Medulla oblongata (tissue), 1 donor: ENCODE data around the gene MYO1E.

Experiments used
- DNase-seq: peaks from one replicate; pipeline ENCODE4 v3.0.0-alpha.2; 2015; ENCODE audit errors: extremely low spot score

The MYO1E gene

DNA sequence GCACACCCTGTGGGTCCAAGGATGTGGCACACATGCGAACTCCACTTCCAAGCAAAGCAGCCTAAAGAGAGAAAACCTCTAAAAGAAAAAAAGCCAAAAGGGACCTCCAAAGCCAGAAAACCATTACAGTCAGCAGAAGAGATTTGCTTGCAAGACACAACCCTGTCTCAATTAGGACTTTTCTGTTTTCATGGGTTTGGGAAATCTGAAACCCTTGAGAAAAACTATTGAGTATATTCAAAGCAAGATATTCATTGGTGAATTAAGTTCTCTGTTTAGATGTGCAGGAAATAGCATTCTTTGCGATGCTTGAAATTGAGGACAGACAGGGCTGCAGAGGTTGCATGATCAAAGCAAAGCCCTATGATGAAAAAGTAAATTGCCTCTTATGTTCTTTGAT, 176.3 kb downstream of the MYO1E start:
- DNase-seq = no peak

DNA sequence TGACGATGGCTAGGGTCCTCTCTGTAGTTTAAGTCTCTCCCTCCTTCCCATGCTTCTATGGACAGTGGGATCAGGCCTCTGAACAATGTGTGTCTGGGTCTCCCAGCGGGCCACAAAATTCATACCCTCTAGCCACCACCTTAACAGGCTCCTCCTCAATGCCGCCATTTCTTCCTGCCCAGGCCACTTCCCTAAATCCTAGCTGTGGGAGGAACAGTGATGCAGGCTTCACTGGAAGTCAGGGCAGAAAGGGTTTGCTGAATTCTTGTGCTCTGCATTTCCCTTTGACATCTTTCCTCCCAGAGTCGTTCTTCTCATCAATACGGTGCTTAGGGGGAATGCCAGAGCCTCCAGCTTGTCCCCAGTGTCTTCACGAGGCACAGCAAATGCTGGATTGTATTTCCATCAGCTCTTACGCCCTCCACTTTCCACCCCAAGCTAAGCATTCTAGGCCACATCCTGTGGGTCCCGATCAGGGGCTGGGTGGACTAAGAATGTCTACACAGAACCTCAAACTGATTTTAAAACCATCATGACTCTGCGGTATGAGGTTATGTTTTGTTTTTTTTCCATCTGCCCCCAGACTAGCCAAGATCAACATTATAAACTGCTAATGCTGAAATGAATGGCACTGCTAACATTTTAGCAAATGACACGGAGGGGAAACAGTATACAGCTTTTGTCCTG, 177.9 kb downstream of the MYO1E start:
- DNase-seq = no peak

DNA sequence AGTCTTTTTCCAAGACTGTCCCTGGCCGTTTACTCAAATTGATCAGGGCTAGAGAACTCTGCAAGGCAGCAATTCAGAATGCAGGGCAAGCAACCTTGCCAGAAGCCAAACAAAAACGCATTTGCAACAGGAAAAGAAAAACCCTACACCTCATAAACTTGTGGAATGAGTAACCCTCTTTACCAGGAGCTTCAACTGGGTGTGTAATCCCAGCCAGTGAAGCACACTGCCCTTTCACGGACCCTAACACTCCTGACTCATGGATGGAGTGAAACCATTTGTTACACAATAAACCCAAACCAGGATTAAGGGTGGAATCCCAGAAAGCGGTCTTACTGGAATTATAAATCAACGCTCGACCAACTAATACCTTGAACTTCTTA, 180.8 kb downstream of the MYO1E start:
- no peak for DNase-seq

DNA sequence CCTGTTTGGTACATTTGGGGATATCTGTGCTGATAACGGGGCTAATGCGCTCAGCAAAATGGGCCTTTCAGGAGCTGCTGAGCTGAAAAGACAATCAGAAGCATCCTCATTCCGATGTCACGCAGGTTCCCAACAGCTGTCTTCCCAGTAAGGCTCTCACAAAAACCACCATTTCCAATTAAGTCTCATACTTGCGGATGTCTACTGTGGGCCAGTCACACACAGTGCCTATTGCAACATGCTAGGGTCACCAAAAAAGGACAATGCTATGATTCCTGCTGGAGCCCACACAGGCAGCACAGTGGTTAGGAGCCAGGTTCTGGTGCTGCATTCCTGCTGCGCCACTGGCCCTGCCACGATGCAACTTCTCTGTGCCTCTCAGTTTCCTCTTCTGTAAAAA, 182.4 kb downstream of the MYO1E start:
- no peak for DNase-seq

DNA sequence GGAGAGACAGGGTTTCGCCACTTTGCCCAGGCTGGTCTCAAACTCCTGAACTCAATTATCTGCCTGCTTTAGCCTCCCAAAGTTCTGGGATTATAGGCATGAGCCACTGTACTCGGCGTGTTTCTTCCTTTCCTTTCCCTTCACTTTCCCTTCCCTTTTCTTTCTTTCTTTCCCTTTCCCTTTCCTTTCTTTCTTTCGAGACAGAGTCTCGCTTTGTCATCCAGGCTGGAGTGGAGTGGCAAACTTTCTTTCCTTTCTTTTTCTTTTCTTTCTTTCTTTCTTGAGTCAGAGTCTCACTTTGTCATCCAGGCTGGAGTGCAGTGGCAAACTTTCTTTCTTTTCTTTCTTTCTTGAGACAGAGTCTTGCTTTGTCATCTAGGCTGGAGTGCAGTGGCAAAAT, 183.4 kb downstream of the MYO1E start:
- DNase-seq = no peak

DNA sequence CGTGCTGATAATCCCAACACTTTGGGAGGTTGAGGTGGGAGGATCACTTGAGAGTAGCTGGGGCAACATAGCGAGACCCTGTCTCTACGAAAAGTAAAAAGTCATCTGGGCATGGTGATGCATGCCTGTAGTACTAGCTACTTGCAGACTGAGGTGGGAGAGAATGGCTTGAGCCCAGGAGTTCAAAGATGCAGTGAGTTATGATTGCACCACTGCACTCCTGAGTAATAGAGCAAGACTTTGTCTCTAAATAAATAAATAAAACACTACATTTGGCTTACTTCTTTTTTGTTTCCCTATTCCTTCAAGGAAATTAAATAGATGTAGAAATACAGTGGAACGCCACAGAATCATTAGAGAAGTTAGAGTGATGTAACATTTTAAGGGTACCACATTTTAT, 186.2 kb downstream of the MYO1E start:
- no peak for DNase-seq

DNA sequence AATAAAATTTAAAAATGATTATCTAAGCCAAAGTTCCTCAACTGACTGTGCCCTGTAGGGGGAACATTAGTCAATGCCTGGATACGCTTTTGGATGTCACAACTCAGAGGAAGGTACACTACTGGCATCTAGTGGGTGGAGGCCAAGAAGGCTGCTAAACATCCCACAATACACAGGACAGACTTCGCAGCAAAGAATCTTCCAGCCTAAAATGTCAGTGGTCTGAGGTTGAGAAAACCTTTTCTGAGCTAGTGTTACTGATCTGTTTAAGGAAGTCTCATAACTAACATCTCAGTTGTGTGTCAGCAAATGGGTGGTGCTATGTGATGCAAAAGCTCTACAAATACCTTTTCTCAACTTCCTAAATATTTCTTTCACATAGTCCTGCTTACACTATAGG, 186.9 kb downstream of the MYO1E start:
- peak; percentile 50 for DNase-seq

DNA sequence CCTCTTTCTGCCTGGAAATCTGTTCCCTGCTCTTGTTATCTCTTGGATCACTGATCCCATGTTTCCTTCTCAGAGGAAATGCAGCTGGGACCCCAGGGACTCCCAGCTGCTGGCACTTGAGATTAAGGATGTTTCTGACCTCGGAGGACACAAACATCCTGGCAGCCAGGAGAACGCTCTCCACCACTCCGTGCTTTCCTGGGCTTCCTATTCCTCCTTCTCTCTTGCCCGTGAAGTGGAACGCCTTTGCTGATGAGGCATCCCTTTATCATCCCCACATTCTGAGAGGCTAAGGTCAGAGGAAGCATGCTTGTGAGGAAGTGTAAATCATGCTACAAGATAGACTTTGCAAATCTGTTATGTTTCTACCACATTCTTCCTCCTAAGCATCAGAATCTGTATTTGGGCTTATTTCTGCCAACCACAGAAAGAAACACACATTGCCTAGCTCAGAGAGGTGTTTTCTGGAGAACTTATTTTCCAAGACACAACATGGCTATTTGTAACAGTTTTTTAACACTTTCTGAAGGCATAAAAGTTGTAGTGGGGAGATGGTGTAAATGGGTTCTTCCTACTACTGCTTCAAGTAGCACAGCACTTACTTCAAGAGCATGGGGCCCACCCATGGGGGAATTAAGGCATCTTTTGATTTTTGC, 191.6 kb downstream of the MYO1E start:
- DNase-seq = peak; percentile 22

DNA sequence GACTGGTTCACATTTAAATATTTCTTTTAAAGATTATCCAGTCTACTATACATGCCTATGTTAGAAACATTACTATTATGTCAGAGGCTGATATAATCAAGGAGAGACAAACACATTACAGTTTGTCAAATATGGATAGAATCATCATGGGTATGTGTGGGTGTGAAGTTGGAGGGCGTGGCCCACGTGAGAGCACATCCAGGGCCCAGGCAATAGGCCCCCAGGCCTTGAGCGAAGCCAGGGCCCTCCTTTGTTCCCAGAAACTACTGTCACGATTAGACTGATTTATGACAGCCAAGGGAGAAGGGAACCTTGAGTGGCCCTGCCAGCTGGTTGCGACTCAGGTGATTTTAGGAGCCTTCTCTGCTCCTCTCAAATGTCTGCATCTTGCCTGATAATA, 193.0 kb downstream of the MYO1E start:
- no peak for DNase-seq

DNA sequence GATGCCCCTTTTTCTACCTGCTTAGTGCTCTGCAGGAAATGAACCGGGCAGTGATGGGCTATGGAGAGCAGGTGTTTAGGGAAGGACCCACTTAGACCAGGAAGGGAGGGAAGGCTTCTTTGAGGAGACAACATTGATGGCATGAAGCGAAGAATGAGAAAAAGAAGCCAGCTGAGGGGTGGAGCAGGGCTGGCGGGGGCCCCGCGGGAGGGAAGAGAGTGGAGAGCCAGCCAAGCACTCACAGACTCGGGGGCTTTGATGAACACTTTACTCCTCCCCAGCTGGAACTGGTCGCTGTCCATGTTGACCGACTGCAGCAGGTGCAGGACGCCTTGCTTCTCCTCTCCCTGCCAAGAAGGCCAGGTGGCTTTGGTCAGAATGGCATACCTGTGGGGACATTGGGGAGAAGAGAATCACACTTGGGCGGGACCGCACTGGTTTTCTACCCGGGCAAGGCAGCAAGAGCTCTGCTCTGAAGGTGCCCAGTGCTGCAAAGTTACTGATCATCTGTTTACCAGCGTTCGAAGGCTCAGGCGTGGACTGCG, 194.4 kb downstream of the MYO1E start:
- DNase-seq = no peak

DNA sequence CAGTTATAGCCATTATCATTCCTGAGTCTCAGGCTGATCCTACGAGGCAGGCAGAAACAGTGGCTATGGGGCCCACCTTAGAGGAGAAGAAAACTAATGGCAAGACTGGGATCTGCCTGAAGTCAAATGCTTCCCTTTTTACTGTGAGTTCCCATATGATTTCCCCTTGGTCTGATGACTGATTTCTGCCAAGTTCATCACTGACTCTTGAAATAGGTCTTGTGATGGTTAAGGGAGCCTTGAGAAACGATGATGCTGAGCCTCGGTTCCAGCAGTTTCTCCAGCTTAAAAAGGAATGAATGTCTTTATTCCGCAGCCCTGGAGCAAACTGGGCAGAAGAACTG, 195.4 kb downstream of the MYO1E start:
- DNase-seq = peak; percentile 85

DNA sequence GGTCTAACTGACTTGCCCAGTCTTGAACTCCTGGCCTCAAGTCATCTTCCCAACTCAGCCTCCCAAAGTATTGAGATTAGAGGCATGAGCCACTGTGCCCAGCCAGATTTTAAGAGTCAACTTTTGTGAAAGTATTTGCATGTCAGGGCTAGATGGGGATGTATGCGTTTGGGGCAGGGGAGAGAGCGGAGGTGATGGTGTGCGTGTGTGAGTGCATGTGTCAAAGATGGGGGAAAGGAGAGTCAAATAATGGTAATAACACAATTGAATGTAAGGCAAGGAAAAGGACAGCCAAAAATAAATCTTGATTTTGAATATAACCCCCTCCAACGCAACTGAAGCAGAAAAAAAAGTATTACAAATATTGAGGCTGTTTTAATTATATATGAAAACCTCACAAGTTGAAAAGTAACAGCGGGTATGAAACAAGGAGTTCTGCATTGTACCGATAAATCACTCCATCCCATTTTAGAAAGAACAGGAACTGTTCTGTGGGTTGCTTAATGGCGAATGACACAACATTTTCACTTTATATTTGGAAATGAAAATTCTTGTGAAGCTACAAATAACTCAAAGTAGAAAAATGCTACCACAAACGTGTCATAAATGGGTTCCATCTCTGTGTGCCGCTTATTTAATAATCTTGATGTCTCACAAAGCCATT, 195.9 kb downstream of the MYO1E start:
- DNase-seq = peak; percentile 37

DNA sequence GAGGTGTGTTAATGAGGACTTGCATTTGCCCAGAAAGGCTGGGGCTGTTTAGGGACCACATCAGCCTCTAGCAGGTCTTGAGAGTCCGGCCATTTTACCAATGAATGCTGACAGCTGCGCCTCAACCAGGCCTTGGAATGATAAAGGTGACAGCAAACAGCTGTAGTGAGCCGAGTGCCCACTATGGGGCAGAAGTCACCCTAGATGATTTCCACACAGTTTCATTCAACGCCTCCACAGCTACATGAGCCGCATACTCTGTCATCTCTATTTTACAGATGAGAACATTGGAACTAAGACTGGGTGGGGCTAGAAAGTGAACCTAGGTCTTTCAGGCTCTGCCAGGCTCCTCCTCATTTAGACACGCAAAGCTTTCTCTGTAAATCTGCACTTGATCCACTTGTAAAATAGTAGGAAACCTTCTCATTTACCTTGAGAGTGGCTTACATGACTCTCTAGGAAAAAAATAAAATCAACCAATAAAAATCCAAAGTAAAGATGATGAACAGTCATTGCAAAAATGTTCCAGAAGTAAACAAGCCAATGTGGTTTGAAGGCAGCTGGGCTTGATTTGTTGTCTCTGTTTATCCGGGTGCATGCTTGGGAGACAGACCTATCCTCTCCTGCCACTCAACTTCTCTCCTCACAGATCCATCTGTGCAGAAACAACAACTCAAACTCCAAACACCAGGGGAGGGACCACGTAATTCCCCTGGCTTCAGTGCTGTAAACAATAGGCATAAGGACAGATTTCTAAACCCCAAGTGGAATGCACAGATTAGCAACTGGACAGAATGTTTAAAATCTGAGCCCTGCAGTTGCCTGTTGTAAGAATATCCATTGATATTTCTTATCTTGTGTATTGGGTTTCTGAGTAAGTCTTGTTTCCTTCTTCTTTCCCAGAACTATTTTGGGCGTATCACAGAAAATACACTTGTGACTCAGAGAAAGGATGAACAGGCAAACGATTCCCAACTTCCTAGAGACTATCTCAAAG, 197.5 kb downstream of the MYO1E start:
- peak; percentile 86 for DNase-seq

DNA sequence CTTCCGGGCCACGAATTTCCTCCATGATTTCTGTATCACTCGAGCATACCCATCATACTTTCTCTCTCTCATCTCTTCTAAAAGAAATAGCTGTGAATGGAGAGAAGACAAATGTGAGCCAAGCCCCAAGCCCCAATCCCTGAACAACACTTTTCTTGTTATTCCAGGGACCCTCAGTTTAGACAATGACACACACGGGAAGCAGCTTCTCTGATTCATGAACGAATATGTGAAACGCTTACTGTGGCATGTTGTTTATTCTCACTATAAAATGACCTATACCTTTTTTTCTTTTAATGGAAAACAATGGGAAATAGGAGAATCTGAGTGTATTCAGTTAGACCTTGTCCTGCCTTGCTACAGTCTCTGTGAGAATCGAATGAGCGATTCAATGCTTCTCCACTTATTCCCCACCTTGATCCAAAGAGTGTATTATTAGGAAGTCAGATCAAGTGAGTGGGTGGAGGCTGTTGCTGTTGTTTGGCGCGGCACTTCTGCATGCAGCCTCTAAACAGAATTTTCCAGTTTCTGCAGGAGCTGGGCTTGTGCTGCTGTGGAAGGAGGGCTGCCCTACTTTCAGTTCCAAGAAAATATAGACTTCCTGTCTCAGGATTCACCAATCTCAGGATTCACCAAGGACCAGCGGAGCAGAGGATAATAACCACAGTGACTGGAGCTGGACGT, 198.4 kb downstream of the MYO1E start:
- DNase-seq = peak; percentile 30

DNA sequence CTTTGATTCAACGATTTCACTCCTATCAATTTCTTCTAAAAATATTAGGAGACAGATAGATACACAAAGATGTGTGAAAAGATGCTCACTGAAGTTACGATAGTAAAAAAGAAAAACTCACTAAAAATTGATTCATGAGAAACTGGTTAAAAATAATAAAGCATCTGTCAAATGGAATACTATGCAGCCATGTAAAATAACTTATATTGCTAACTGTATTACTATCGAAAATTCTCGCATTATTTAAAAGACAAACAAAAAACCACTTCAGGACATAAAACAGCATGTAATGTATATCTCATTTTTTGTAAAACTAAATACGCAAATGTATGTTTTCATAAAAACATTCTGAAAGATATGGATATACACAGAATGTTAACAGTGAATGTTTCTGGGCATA, 199.5 kb downstream of the MYO1E start:
- DNase-seq = no peak

DNA sequence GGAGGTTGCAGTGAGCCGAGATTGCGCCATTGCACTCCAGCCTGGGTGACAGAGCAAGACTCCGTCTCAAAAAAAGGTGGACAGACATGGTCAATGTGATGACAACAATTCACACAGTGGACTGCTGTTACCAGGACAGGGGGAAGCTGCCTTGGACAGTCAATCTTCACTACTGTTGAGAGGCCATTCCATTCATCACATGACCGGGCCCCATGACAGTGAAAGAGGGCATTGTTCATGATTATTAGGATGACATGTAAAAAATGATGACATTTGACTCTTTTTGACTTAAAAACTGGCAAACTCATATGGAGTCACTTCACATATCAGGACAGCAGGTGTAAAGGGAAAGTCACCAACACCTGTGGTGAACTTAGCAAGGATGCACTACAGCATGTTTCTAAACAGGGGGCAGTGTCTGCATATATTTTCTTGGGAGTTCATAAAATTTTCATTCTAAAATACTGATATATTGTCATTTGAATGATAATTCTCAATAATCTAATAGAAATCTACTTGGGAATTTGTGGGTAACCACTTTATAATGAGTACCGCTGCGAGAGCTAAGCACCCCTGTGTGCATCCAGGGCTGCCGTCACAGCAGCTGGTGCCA, 200.3 kb downstream of the MYO1E start:
- no peak for DNase-seq

DNA sequence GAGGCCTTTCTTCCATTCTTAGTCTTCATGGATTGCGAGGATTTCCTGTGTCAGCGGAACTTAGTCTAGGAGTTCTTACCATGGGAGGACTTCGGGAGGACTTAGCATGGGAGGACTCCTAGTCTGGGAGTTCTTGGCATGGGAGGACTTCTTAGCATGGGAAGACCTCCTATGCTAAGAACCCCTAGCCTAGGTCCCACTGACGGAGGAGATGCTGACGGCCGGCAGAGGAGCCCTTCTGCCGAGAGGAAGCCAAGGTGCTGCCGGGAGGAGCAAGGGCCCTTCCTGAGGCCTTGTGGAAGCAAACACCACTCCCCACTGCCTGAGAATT, 201.6 kb downstream of the MYO1E start:
- DNase-seq = no peak

DNA sequence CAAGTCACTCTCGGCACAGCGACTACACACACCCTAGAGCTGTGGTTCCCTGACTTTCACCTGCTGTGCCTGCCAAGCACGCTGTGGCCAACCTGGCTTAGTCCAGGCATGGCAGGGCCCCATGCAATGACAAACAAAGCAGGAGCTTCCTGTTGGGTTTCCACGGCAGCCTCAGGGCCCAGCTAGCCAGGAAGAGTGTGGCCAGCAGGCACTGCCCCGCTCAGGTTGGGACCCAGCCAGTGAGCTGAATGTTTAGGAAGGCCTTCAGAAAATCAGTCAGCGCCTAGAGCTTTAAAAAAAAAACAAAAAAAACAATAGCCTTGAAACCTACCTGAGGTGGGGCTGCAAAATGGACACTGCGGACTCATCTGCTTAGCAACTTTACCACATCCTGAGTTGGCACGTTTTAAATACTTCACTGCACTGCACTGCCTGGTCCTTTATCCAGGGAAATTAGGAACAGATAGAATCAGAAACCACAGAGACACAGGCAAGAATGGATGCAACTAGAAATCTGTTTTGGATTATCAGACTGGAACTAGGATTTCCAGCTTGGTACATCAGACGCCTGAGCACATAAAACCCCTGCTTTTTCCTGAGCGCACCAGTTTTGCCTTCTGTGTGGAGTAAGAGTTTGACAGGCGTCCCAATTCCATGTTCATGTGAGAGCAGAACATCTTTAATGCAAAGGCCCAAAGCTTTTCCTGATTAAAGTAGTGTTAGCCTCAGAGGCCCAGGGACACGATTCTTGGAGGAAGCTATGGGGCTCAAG, 202.2 kb downstream of the MYO1E start:
- DNase-seq = peak; percentile 77

DNA sequence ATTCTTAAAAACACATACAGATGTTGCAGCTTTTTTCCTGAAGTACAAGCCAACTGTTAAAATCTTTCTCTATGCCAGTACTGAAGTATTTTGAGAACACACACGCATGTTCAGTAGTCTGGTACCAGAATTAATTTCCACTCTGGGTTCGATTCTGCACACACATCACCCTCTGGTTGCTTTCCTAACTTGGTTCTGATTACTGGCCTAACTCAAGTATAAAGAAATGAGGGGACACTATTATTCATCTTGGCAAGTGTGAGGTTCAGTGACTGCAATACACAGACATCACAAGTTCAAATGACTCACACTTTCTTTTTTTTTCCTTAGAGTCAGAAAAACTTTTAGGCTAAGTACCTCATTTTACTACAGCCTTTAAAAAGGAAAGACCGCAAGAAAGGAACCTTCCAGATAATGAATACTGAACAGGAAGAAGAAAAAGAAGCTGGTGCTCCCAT, 203.4 kb downstream of the MYO1E start:
- DNase-seq = peak; percentile 79

DNA sequence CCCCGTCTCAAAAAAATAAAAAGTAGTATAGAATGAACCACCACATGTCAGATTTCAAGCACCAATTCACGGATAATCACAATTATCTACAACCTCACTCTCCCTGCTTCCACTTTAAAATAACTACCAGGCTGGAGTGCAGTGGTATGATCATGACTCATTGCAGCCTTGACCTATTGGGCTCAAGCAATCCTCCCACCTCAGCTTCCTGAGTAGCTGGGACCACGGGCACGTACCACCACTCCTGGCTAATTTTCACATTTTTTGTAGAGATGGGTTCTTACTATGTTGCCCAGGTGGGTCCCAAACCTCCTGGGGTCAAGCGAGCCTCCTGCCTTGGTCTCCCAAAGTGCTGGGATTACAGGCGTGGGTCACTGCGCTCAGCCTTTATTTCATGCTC, 204.1 kb downstream of the MYO1E start:
- DNase-seq = no peak
